ENCODE data around the gene NOC4L. TPM values are rescaled to one million over a fixed set of nuclear protein-coding genes. Genes with fewer than 3 reads are reported as not detected.

NOC4L gene
- total and polyA plus RNA-seq, 2 experiments from 2014 or later: 42.4 to 54.7 TPM

DNA sequence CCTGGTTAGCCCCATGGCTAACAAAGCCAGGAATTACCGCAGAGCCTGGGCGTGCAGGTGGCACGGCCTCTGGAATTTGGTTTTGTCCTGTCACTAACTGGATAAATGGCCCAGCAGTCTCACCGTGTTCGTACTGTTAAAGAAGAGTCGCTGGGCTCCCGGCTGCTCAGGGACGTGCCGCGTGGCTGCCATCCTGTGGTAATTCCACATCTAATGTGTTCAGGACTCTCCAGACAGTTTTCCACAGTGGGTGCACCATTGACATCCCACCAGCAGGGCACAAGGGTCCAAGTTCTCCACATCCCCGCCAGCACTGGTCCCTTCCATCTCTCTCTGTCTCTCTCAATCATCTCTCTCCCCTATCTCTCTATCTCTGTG is 19.6 kb downstream of the NOC4L start:
- Mint-ChIP-seq H3K9me3 (peaks cover 13% of the 10 kb centered on the region), H3K27ac (no peak overlapping the region), H3K4me3 (no peak overlapping the region; the same call in 2 of the 3 replicates), H3K36me3 (ENCODE audit: low read depth) (no peaks in the 10 kb centered on the region; the same call in 1 of the 3 replicates), H3K27me3 (ENCODE audit: insufficient read depth, low read depth, poor library complexity) (peaks cover 15% of the 10 kb centered on the region), H3K4me1 (no peaks in the 10 kb centered on the region)
- no peak overlapping the region for H3K27ac ChIP-seq (ENCODE audit: low read depth)
- no peaks in the 10 kb centered on the region for H3K9me2 ChIP-seq (ENCODE audit: insufficient read depth)
- no peak for DNase-seq (ENCODE audit: low spot score)
- H3F3A ChIP-seq (replicated peaks; ENCODE audit: low read depth): no peaks in the 10 kb centered on the region
- H2AFZ ChIP-seq: no peak overlapping the region
- no peak overlapping the region for H3K4me2 ChIP-seq
- no peaks in the 10 kb centered on the region for H4K20me1 ChIP-seq (replicated peaks; ENCODE audit: insufficient read depth)
- H3K79me2 ChIP-seq (replicated peaks; ENCODE audit: insufficient read depth): no peaks in the 10 kb centered on the region
- H3K27me3 ChIP-seq (ENCODE audit: insufficient read depth): no peaks in the 10 kb centered on the region
- no peak overlapping the region for H3K4me3 ChIP-seq
- no peaks in the 10 kb centered on the region for H3K36me3 ChIP-seq (ENCODE audit: insufficient read depth)
- peak; percentile 15; the same call in 2 of the 3 replicates for ATAC-seq
- TF ChIP-seq, protein P1, sequence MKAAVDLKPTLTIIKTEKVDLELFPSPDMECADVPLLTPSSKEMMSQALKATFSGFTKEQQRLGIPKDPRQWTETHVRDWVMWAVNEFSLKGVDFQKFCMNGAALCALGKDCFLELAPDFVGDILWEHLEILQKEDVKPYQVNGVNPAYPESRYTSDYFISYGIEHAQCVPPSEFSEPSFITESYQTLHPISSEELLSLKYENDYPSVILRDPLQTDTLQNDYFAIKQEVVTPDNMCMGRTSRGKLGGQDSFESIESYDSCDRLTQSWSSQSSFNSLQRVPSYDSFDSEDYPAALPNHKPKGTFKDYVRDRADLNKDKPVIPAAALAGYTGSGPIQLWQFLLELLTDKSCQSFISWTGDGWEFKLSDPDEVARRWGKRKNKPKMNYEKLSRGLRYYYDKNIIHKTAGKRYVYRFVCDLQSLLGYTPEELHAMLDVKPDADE (IDR thresholded peaks at IDR 0.05): no peak
- TF ChIP-seq, protein P2, sequence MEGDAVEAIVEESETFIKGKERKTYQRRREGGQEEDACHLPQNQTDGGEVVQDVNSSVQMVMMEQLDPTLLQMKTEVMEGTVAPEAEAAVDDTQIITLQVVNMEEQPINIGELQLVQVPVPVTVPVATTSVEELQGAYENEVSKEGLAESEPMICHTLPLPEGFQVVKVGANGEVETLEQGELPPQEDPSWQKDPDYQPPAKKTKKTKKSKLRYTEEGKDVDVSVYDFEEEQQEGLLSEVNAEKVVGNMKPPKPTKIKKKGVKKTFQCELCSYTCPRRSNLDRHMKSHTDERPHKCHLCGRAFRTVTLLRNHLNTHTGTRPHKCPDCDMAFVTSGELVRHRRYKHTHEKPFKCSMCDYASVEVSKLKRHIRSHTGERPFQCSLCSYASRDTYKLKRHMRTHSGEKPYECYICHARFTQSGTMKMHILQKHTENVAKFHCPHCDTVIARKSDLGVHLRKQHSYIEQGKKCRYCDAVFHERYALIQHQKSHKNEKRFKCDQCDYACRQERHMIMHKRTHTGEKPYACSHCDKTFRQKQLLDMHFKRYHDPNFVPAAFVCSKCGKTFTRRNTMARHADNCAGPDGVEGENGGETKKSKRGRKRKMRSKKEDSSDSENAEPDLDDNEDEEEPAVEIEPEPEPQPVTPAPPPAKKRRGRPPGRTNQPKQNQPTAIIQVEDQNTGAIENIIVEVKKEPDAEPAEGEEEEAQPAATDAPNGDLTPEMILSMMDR (conservative IDR thresholded peaks at IDR 0.05; ENCODE audit: low read depth in 2 of 2): peak; percentile 16 to 23; a peak in 2 of 4 replicates
- no peaks in the 10 kb centered on the region for H3K4me1 ChIP-seq (ENCODE audit: insufficient read depth)

DNA sequence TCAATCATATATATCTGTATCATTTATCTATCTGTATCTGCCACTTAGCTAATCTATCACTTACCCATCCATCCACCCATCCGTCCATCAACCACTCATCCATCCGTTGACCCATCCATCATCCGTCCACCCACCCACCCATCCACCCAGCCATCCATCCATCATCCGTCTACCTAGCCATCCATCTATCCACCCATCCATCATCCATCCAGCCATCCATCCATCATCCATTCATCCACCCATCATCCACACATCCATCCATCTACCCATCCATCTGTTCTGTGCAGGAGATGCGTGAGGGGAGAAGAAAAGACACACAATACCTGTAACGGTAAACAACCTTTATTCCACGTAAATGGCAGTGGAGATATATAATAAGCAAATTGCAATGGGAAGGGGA is 20.2 kb downstream of the NOC4L start:
- Mint-ChIP-seq H3K36me3 (ENCODE audit: low read depth) (no peaks in the 10 kb centered on the region; the same call in 1 of the 3 replicates), H3K4me1 (no peaks in the 10 kb centered on the region), H3K4me3 (no peak overlapping the region), H3K27ac (no peak overlapping the region), H3K27me3 (ENCODE audit: insufficient read depth, low read depth, poor library complexity) (peaks cover 15% of the 10 kb centered on the region), H3K9me3 (peaks cover 13% of the 10 kb centered on the region)
- Histone ChIP-seq H3F3A (replicated peaks; ENCODE audit: low read depth) (no peaks in the 10 kb centered on the region), H3K79me2 (replicated peaks; ENCODE audit: insufficient read depth) (no peaks in the 10 kb centered on the region), H3K4me2 (no peak overlapping the region), H3K9me2 (ENCODE audit: insufficient read depth) (no peaks in the 10 kb centered on the region), H3K27me3 (ENCODE audit: insufficient read depth) (no peaks in the 10 kb centered on the region), H3K36me3 (ENCODE audit: insufficient read depth) (no peaks in the 10 kb centered on the region), H2AFZ (no peak overlapping the region), H4K20me1 (replicated peaks; ENCODE audit: insufficient read depth) (no peaks in the 10 kb centered on the region), H3K27ac (ENCODE audit: low read depth) (no peak overlapping the region), H3K4me1 (ENCODE audit: insufficient read depth) (no peaks in the 10 kb centered on the region), H3K4me3 (no peak overlapping the region)
- DNase-seq (ENCODE audit: low spot score) (no peak), ATAC-seq (no peak)
- TF ChIP-seq CREB1 (CRISPR knock-in tag; IDR thresholded peaks at IDR 0.05; ENCODE audit: low read depth) (no peak), STAT1 (IDR thresholded peaks at IDR 0.05; ENCODE audit: unreplicated experiment) (no peak), POLR2AphosphoS5 (IDR thresholded peaks at IDR 0.05; ENCODE audit: low read depth) (no peak)
- TF ChIP-seq, protein P3, sequence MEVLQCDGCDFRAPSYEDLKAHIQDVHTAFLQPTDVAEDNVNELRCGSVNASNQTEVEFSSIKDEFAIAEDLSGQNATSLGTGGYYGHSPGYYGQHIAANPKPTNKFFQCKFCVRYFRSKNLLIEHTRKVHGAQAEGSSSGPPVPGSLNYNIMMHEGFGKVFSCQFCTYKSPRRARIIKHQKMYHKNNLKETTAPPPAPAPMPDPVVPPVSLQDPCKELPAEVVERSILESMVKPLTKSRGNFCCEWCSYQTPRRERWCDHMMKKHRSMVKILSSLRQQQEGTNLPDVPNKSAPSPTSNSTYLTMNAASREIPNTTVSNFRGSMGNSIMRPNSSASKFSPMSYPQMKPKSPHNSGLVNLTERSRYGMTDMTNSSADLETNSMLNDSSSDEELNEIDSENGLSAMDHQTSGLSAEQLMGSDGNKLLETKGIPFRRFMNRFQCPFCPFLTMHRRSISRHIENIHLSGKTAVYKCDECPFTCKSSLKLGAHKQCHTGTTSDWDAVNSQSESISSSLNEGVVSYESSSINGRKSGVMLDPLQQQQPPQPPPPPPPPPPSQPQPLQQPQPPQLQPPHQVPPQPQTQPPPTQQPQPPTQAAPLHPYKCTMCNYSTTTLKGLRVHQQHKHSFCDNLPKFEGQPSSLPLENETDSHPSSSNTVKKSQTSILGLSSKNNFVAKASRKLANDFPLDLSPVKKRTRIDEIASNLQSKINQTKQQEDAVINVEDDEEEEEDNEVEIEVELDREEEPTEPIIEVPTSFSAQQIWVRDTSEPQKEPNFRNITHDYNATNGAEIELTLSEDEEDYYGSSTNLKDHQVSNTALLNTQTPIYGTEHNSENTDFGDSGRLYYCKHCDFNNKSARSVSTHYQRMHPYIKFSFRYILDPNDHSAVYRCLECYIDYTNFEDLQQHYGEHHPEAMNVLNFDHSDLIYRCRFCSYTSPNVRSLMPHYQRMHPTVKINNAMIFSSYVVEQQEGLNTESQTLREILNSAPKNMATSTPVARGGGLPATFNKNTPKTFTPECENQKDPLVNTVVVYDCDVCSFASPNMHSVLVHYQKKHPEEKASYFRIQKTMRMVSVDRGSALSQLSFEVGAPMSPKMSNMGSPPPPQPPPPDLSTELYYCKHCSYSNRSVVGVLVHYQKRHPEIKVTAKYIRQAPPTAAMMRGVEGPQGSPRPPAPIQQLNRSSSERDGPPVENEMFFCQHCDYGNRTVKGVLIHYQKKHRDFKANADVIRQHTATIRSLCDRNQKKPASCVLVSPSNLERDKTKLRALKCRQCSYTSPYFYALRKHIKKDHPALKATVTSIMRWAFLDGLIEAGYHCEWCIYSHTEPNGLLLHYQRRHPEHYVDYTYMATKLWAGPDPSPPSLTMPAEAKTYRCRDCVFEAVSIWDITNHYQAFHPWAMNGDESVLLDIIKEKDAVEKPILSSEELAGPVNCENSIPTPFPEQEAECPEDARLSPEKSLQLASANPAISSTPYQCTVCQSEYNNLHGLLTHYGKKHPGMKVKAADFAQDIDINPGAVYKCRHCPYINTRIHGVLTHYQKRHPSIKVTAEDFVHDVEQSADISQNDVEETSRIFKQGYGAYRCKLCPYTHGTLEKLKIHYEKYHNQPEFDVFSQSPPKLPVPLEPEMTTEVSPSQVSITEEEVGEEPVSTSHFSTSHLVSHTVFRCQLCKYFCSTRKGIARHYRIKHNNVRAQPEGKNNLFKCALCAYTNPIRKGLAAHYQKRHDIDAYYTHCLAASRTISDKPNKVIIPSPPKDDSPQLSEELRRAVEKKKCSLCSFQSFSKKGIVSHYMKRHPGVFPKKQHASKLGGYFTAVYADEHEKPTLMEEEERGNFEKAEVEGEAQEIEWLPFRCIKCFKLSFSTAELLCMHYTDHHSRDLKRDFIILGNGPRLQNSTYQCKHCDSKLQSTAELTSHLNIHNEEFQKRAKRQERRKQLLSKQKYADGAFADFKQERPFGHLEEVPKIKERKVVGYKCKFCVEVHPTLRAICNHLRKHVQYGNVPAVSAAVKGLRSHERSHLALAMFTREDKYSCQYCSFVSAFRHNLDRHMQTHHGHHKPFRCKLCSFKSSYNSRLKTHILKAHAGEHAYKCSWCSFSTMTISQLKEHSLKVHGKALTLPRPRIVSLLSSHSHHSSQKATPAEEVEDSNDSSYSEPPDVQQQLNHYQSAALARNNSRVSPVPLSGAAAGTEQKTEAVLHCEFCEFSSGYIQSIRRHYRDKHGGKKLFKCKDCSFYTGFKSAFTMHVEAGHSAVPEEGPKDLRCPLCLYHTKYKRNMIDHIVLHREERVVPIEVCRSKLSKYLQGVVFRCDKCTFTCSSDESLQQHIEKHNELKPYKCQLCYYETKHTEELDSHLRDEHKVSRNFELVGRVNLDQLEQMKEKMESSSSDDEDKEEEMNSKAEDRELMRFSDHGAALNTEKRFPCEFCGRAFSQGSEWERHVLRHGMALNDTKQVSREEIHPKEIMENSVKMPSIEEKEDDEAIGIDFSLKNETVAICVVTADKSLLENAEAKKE (CRISPR knock-in tag; IDR thresholded peaks at IDR 0.05): no peak
- TF ChIP-seq, protein P4, sequence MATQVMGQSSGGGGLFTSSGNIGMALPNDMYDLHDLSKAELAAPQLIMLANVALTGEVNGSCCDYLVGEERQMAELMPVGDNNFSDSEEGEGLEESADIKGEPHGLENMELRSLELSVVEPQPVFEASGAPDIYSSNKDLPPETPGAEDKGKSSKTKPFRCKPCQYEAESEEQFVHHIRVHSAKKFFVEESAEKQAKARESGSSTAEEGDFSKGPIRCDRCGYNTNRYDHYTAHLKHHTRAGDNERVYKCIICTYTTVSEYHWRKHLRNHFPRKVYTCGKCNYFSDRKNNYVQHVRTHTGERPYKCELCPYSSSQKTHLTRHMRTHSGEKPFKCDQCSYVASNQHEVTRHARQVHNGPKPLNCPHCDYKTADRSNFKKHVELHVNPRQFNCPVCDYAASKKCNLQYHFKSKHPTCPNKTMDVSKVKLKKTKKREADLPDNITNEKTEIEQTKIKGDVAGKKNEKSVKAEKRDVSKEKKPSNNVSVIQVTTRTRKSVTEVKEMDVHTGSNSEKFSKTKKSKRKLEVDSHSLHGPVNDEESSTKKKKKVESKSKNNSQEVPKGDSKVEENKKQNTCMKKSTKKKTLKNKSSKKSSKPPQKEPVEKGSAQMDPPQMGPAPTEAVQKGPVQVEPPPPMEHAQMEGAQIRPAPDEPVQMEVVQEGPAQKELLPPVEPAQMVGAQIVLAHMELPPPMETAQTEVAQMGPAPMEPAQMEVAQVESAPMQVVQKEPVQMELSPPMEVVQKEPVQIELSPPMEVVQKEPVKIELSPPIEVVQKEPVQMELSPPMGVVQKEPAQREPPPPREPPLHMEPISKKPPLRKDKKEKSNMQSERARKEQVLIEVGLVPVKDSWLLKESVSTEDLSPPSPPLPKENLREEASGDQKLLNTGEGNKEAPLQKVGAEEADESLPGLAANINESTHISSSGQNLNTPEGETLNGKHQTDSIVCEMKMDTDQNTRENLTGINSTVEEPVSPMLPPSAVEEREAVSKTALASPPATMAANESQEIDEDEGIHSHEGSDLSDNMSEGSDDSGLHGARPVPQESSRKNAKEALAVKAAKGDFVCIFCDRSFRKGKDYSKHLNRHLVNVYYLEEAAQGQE (IDR thresholded peaks at IDR 0.05; ENCODE audit: unreplicated experiment): no peak
- TF ChIP-seq, protein P1 (IDR thresholded peaks at IDR 0.05): no peak

Data from GM23338 (cell line).